Activated T-helper 17 cell treated with anti-CD3 and anti-CD28 coated beads, Interleukin-2, amount 50 U/mL, for 72 hours (primary cell): Measurements from ENCODE around the gene CTNNA3. TPM values are rescaled to one million over a fixed set of nuclear protein-coding genes. Genes with fewer than 3 reads are reported as not detected.
A peak's percentile ranks its signal among the peaks of the same experiment; 100 is the strongest.

ENCODE experiments used
- ATAC-seq: fragments of 150-1000 bp; cut with Tn5 transposase; replicated peaks from 2 replicates; pipeline ENCODE4 v1.10.0; 2021; ENCODE audit warnings: mild to moderate bottlenecking, moderate library complexity
- H3K27ac Mint-ChIP-seq: one replicate; pipeline ENCODE4 v1.8.0; 2022; ENCODE audit warnings: mixed read lengths
- H3K27me3 Mint-ChIP-seq: one replicate; pipeline ENCODE4 v1.8.0; 2022; ENCODE audit warnings: mixed read lengths
- H3K36me3 Mint-ChIP-seq: one replicate; pipeline ENCODE4 v1.8.0; 2022; ENCODE audit warnings: low read depth, mild to moderate bottlenecking, mixed read lengths
- H3K4me1 Mint-ChIP-seq: one replicate; pipeline ENCODE4 v1.8.0; 2022; ENCODE audit warnings: mixed read lengths
- H3K4me3 Mint-ChIP-seq: one replicate; pipeline ENCODE4 v1.8.0; 2022; ENCODE audit warnings: mild to moderate bottlenecking, mixed read lengths
- H3K9me3 Mint-ChIP-seq: one replicate; pipeline ENCODE4 v1.8.0; 2022; ENCODE audit warnings: mixed read lengths
- total RNA-seq, 2 donors: library from RNA; stranded (reverse); gene quantifications; one replicate each; pipeline ENCODE4 v1.2.3, GENCODE V29; 2022

The CTNNA3 gene
- total RNA-seq, 2 donors from 2014 or later = 5.7 TPM; not detected in 1

- no peaks in the 10 kb centered on the region for H3K36me3 Mint-ChIP-seq
- H3K4me1 Mint-ChIP-seq = no peaks in the 10 kb centered on the region
- no peaks in the 10 kb centered on the region for H3K9me3 Mint-ChIP-seq
- H3K4me3 Mint-ChIP-seq = no peak overlapping the region
- no peak overlapping the region for H3K27ac Mint-ChIP-seq
- no peak for ATAC-seq
- H3K27me3 Mint-ChIP-seq = no peaks in the 10 kb centered on the region
Measured at GRCh38 chr10:67331121-67331910, 364.7 kb downstream of the CTNNA3 start.

GRCh38 chr10:67327626-67328535, 368.1 kb downstream of the CTNNA3 start:
- H3K27ac Mint-ChIP-seq = no peak overlapping the region
- no peak overlapping the region for H3K4me3 Mint-ChIP-seq
- ATAC-seq = no peak

GRCh38 chr10:67319976-67320375, 376.0 kb downstream of the CTNNA3 start:
- no peaks in the 10 kb centered on the region for H3K4me1 Mint-ChIP-seq
- H3K27ac Mint-ChIP-seq = no peak overlapping the region
- H3K9me3 Mint-ChIP-seq = peaks cover 7% of the 10 kb centered on the region
- H3K27me3 Mint-ChIP-seq = peaks cover 2% of the 10 kb centered on the region
- no peak overlapping the region for H3K4me3 Mint-ChIP-seq
- ATAC-seq = no peak
- H3K36me3 Mint-ChIP-seq = no peaks in the 10 kb centered on the region

More at GRCh38 chr10:67327626-67328535, 368.1 kb downstream of the CTNNA3 start:
- no peaks in the 10 kb centered on the region for H3K36me3 Mint-ChIP-seq
- no peaks in the 10 kb centered on the region for H3K27me3 Mint-ChIP-seq
- no peaks in the 10 kb centered on the region for H3K4me1 Mint-ChIP-seq
- H3K9me3 Mint-ChIP-seq = peaks cover 14% of the 10 kb centered on the region

GRCh38 chr10:67308912-67309311, 387.1 kb downstream of the CTNNA3 start:
- Mint-ChIP-seq H3K27ac (no peak overlapping the region), H3K4me3 (no peak overlapping the region), H3K27me3 (peaks cover 5% of the 10 kb centered on the region), H3K9me3 (peaks cover 6% of the 10 kb centered on the region), H3K4me1 (no peaks in the 10 kb centered on the region), H3K36me3 (no peaks in the 10 kb centered on the region)
- ATAC-seq = peak; percentile 63

GRCh38 chr10:67306588-67307205, 389.3 kb downstream of the CTNNA3 start:
- ATAC-seq = no peak
- no peaks in the 10 kb centered on the region for H3K36me3 Mint-ChIP-seq
- no peak overlapping the region for H3K27ac Mint-ChIP-seq
- H3K4me3 Mint-ChIP-seq = no peak overlapping the region
- no peaks in the 10 kb centered on the region for H3K4me1 Mint-ChIP-seq
- H3K9me3 Mint-ChIP-seq = peaks cover 6% of the 10 kb centered on the region
- H3K27me3 Mint-ChIP-seq = no peaks in the 10 kb centered on the region

- no peak overlapping the region for H3K27ac Mint-ChIP-seq
- H3K4me3 Mint-ChIP-seq = no peak overlapping the region
- H3K9me3 Mint-ChIP-seq = peaks cover 5% of the 10 kb centered on the region
- H3K27me3 Mint-ChIP-seq = no peaks in the 10 kb centered on the region
- no peaks in the 10 kb centered on the region for H3K4me1 Mint-ChIP-seq
- H3K36me3 Mint-ChIP-seq = no peaks in the 10 kb centered on the region
- no peak for ATAC-seq
Measured at GRCh38 chr10:67302701-67303100, 393.3 kb downstream of the CTNNA3 start.

GRCh38 chr10:67299761-67300160, 396.2 kb downstream of the CTNNA3 start:
- Mint-ChIP-seq H3K4me3 (no peak overlapping the region), H3K36me3 (no peaks in the 10 kb centered on the region), H3K9me3 (peaks cover 5% of the 10 kb centered on the region), H3K4me1 (no peaks in the 10 kb centered on the region), H3K27me3 (no peaks in the 10 kb centered on the region), H3K27ac (no peak overlapping the region)
- ATAC-seq = no peak

- ATAC-seq = no peak
- no peaks in the 10 kb centered on the region for H3K4me1 Mint-ChIP-seq
- no peak overlapping the region for H3K27ac Mint-ChIP-seq
- H3K4me3 Mint-ChIP-seq = no peak overlapping the region
- no peaks in the 10 kb centered on the region for H3K36me3 Mint-ChIP-seq
- H3K9me3 Mint-ChIP-seq = peaks cover 5% of the 10 kb centered on the region
- no peaks in the 10 kb centered on the region for H3K27me3 Mint-ChIP-seq
Measured at GRCh38 chr10:67297637-67298181, 398.3 kb downstream of the CTNNA3 start.

GRCh38 chr10:67296926-67297325, 399.1 kb downstream of the CTNNA3 start:
- H3K27me3 Mint-ChIP-seq = no peaks in the 10 kb centered on the region
- H3K4me3 Mint-ChIP-seq = no peak overlapping the region
- H3K4me1 Mint-ChIP-seq = no peaks in the 10 kb centered on the region
- no peak overlapping the region for H3K27ac Mint-ChIP-seq
- no peaks in the 10 kb centered on the region for H3K36me3 Mint-ChIP-seq
- H3K9me3 Mint-ChIP-seq = peaks cover 5% of the 10 kb centered on the region
- peak; percentile 14 for ATAC-seq

- no peak overlapping the region for H3K27ac Mint-ChIP-seq
- no peaks in the 10 kb centered on the region for H3K9me3 Mint-ChIP-seq
- no peaks in the 10 kb centered on the region for H3K27me3 Mint-ChIP-seq
- H3K4me1 Mint-ChIP-seq = no peaks in the 10 kb centered on the region
- no peak for ATAC-seq
- H3K4me3 Mint-ChIP-seq = no peak overlapping the region
- H3K36me3 Mint-ChIP-seq = no peaks in the 10 kb centered on the region
Measured at GRCh38 chr10:67288688-67289410, 407.1 kb downstream of the CTNNA3 start.

GRCh38 chr10:67284589-67284988, 411.4 kb downstream of the CTNNA3 start:
- Mint-ChIP-seq H3K27me3 (no peaks in the 10 kb centered on the region), H3K4me3 (no peak overlapping the region)
- no peak for ATAC-seq

GRCh38 chr10:67282871-67283270, 413.1 kb downstream of the CTNNA3 start:
- no peak for ATAC-seq
- no peak overlapping the region for H3K27ac Mint-ChIP-seq
- H3K36me3 Mint-ChIP-seq = no peaks in the 10 kb centered on the region
- H3K27me3 Mint-ChIP-seq = no peaks in the 10 kb centered on the region
- no peaks in the 10 kb centered on the region for H3K9me3 Mint-ChIP-seq
- H3K4me3 Mint-ChIP-seq = no peak overlapping the region
- H3K4me1 Mint-ChIP-seq = no peaks in the 10 kb centered on the region

More at GRCh38 chr10:67284589-67284988, 411.4 kb downstream of the CTNNA3 start:
- H3K9me3 Mint-ChIP-seq = no peaks in the 10 kb centered on the region
- no peak overlapping the region for H3K27ac Mint-ChIP-seq
- no peaks in the 10 kb centered on the region for H3K36me3 Mint-ChIP-seq
- no peaks in the 10 kb centered on the region for H3K4me1 Mint-ChIP-seq

GRCh38 chr10:67280405-67280804, 415.6 kb downstream of the CTNNA3 start:
- ATAC-seq = no peak
- Mint-ChIP-seq H3K27me3 (no peaks in the 10 kb centered on the region), H3K27ac (no peak overlapping the region), H3K4me1 (no peaks in the 10 kb centered on the region), H3K36me3 (no peaks in the 10 kb centered on the region), H3K4me3 (no peak overlapping the region), H3K9me3 (no peaks in the 10 kb centered on the region)

GRCh38 chr10:67277402-67277801, 418.6 kb downstream of the CTNNA3 start:
- Mint-ChIP-seq H3K27ac (no peak overlapping the region), H3K9me3 (no peaks in the 10 kb centered on the region), H3K4me1 (no peaks in the 10 kb centered on the region), H3K27me3 (no peaks in the 10 kb centered on the region), H3K4me3 (no peak overlapping the region), H3K36me3 (no peaks in the 10 kb centered on the region)
- ATAC-seq = no peak
